Panc1 (cell line): ENCODE measurements around the gene ARGLU1. TPM values are rescaled to one million over a fixed set of nuclear protein-coding genes. Genes with fewer than 3 reads are reported as not detected.

Source experiments
- ATAC-seq: fragments of 200-7000 bp; cut with Tn5 transposase; 2 replicates; pipeline ENCODE4 v1.9.1; 2020; ENCODE audit warnings: mild to moderate bottlenecking, moderate library complexity
- BruUV-seq: library from RNA; stranded (reverse); fragments of 400-500 nt; replicated peaks from 2 replicates; lab custom pipeline; 2021; lab: Mats Ljungman, UMichigan
- CTCF ChIA-PET: fragments of 300-600 bp; sonication (Branson Sonifier 250); formaldehyde crosslinking; loops from one replicate; lab custom pipeline; 2022; ENCODE audit warnings: antibody characterized with exemption; lab: Charles Lee
- POLR2A ChIA-PET: fragments of 300-600 bp; sonication (Branson Sonifier 250); formaldehyde crosslinking; loops from one replicate; lab custom pipeline; 2022; ENCODE audit warnings: antibody characterized with exemption; lab: Charles Lee
- DNase-seq: peaks from one replicate; pipeline ENCODE4 v3.0.0-alpha.2; 2010; ENCODE audit warnings: low read depth, low spot score
- H3K27ac ChIP-seq: 2 replicates; pipeline ENCODE4 v1.5.1; 2011; ENCODE audit warnings: mild to moderate bottlenecking, low read length, inconsistent platforms
- H3K27me3 ChIP-seq: fragments of 200-500 bp; sonication (Bioruptor generic); 2 replicates; pipeline ENCODE4 v1.6.0; 2014; ENCODE audit warnings: low read length, inconsistent platforms; ENCODE audit not compliant: control insufficient read depth, insufficient read depth
- H3K36me3 ChIP-seq: fragments of 200-500 bp; sonication (Bioruptor generic); 2 replicates; pipeline ENCODE4 v1.5.1; 2014; ENCODE audit warnings: inconsistent platforms, mild to moderate bottlenecking, low read length, moderate library complexity; ENCODE audit not compliant: control insufficient read depth, insufficient read depth
- H3K4me1 ChIP-seq: 2 replicates; pipeline ENCODE4 v1.5.1; 2011; ENCODE audit warnings: inconsistent platforms, mild to moderate bottlenecking, low read length, moderate library complexity; ENCODE audit not compliant: control insufficient read depth, insufficient read depth
- H3K4me3 ChIP-seq, 2 experiments: 2 replicates each; pipeline ENCODE4 v1.5.1; 2011 to 2012; ENCODE audit warnings: low read depth in 2 of 2, low read length in 2 of 2, mild to moderate bottlenecking in 2 of 2, inconsistent platforms in 1 of 2, moderate library complexity in 1 of 2
- H3K9me3 ChIP-seq: fragments of 200-500 bp; sonication (Bioruptor generic); 2 replicates; pipeline ENCODE4 v1.5.1; 2014; ENCODE audit warnings: low read depth, mild to moderate bottlenecking, inconsistent platforms, low read length, moderate library complexity; ENCODE audit not compliant: control insufficient read depth, insufficient read depth
- POLR2AphosphoS5 ChIP-seq: IDR thresholded peaks from 2 replicates; pipeline ENCODE4 v1.6.1; 2012; ENCODE audit warnings: mild to moderate bottlenecking, low read depth, low read length, moderate library complexity
- SIN3A ChIP-seq: IDR thresholded peaks from 2 replicates; pipeline ENCODE4 v1.6.1; 2012; ENCODE audit warnings: low read depth, mild to moderate bottlenecking, low read length, moderate library complexity, borderline replicate concordance; ENCODE audit not compliant: insufficient read depth
- TCF7L2 ChIP-seq: IDR thresholded peaks from 2 replicates; pipeline ENCODE4 v1.6.1; 2011; ENCODE audit warnings: mild to moderate bottlenecking, low read depth, low read length, inconsistent platforms
- in situ Hi-C: cut with HindIII; loops from 2 replicates; pipeline ENCODE4 v1.10.0; 2016; ENCODE audit warnings: low sequenced_read_pairs, low pct_unique_long_range_greater_than_20kb
- intact Hi-C: fragments of 100-400 bp; cut with micrococcal nuclease; formaldehyde crosslinking; loops from one replicate; pipeline ENCODE4 v1.10.0; 2022; ENCODE audit not compliant: unreplicated experiment
- total RNA-seq: library from RNA; stranded (reverse); gene quantifications from one replicate; pipeline ENCODE4 v1.2.1, GENCODE V29; 2021; ENCODE audit not compliant: unreplicated experiment
- TF ChIP-seq, protein P1 (sequence below): fragments of 450-650 bp; IDR thresholded peaks from 2 replicates; pipeline ENCODE4 v1.5.1; 2017; ENCODE audit warnings: mild to moderate bottlenecking
- TF ChIP-seq, protein P2 (sequence below), 2 experiments: IDR thresholded peaks; 2 replicates each; pipeline ENCODE4 v1.6.1; 2011 to 2012; ENCODE audit warnings: low read depth in 2 of 2, control low read depth in 1 of 2, low read length in 1 of 2, mild to moderate bottlenecking in 1 of 2, moderate library complexity in 1 of 2; ENCODE audit not compliant: insufficient read depth in 1 of 2

Gene ARGLU1
- total RNA-seq, 1 experiment from 2014 or later, result 38.5 TPM

DNA sequence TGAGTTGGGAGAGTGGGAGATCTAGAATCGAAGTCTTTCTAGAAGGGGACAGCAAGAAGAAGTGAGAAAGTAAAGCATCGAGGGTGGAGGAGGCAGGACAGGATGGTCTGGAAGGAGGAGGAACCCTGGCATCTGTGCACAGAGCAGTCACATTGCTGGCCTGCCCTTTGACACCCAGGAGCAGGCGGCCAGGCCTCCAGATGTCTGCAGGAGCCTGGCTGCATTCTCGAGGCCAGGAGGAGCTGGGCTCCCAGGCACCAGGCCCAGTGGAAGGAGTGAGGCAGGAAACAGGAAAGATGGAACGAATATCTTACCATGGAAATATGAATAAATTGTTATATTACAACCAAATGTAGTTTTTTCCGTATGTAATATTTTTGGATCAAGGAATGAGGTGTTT lies 27.7 kb upstream of the ARGLU1 start:
- Histone ChIP-seq H3K27ac (no peak overlapping the region), H3K9me3 (no peaks in the 10 kb centered on the region), H3K4me3 (no peak overlapping the region), H3K4me1 (no peaks in the 10 kb centered on the region), H3K36me3 (no peaks in the 10 kb centered on the region), H3K27me3 (no peaks in the 10 kb centered on the region)
- BruUV-seq, result no TSS peak
- ChIA-PET CTCF (no interaction called here), POLR2A (no interaction called here)
- TF ChIP-seq, protein P1, sequence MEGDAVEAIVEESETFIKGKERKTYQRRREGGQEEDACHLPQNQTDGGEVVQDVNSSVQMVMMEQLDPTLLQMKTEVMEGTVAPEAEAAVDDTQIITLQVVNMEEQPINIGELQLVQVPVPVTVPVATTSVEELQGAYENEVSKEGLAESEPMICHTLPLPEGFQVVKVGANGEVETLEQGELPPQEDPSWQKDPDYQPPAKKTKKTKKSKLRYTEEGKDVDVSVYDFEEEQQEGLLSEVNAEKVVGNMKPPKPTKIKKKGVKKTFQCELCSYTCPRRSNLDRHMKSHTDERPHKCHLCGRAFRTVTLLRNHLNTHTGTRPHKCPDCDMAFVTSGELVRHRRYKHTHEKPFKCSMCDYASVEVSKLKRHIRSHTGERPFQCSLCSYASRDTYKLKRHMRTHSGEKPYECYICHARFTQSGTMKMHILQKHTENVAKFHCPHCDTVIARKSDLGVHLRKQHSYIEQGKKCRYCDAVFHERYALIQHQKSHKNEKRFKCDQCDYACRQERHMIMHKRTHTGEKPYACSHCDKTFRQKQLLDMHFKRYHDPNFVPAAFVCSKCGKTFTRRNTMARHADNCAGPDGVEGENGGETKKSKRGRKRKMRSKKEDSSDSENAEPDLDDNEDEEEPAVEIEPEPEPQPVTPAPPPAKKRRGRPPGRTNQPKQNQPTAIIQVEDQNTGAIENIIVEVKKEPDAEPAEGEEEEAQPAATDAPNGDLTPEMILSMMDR, result no peak
- TF ChIP-seq TCF7L2 (no peak), POLR2AphosphoS5 (no peak), SIN3A (no peak)
- TF ChIP-seq, protein P2, sequence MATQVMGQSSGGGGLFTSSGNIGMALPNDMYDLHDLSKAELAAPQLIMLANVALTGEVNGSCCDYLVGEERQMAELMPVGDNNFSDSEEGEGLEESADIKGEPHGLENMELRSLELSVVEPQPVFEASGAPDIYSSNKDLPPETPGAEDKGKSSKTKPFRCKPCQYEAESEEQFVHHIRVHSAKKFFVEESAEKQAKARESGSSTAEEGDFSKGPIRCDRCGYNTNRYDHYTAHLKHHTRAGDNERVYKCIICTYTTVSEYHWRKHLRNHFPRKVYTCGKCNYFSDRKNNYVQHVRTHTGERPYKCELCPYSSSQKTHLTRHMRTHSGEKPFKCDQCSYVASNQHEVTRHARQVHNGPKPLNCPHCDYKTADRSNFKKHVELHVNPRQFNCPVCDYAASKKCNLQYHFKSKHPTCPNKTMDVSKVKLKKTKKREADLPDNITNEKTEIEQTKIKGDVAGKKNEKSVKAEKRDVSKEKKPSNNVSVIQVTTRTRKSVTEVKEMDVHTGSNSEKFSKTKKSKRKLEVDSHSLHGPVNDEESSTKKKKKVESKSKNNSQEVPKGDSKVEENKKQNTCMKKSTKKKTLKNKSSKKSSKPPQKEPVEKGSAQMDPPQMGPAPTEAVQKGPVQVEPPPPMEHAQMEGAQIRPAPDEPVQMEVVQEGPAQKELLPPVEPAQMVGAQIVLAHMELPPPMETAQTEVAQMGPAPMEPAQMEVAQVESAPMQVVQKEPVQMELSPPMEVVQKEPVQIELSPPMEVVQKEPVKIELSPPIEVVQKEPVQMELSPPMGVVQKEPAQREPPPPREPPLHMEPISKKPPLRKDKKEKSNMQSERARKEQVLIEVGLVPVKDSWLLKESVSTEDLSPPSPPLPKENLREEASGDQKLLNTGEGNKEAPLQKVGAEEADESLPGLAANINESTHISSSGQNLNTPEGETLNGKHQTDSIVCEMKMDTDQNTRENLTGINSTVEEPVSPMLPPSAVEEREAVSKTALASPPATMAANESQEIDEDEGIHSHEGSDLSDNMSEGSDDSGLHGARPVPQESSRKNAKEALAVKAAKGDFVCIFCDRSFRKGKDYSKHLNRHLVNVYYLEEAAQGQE (IDR thresholded peaks at IDR 0.05; ENCODE audit: insufficient read depth in 1 of 2, low read depth in 2 of 2, low read length in 1 of 2), result no peak
- intact Hi-C loops (no loop called here), in situ Hi-C loops (no loop called here)
- DNase-seq (no peak), ATAC-seq (no peak)

DNA sequence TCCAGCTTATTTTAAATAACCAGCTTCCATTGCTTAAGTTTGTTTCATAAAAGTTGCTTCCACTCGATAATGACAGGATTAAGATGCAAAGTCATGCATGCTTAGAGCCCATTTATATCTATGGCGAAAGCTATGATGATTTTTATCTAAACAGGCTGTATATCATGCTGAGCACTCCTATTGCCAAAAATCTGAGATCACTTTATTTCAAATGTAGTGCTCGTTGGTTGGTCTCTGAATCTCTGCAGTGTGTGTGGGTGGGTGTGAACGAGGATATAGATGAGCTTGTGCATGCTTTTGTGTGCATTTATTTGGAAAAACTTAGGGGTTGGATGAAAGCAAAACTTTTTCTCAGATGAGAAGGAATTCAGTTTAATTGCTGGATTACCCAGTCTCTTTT lies 27.0 kb upstream of the ARGLU1 start:
- ChIA-PET POLR2A (no interaction called here), CTCF (no interaction called here)
- no TSS peak for BruUV-seq
- ATAC-seq (no peak), DNase-seq (no peak)
- TF ChIP-seq, protein P2 (IDR thresholded peaks at IDR 0.05; ENCODE audit: insufficient read depth in 1 of 2, low read depth in 2 of 2, low read length in 1 of 2), result no peak
- TF ChIP-seq TCF7L2 (no peak), POLR2AphosphoS5 (no peak), SIN3A (no peak)
- TF ChIP-seq, protein P1, result no peak
- intact Hi-C loops, result no loop called here
- Histone ChIP-seq H3K27ac (no peak overlapping the region), H3K4me3 (no peak overlapping the region), H3K36me3 (no peaks in the 10 kb centered on the region), H3K4me1 (no peaks in the 10 kb centered on the region), H3K27me3 (no peaks in the 10 kb centered on the region), H3K9me3 (no peaks in the 10 kb centered on the region)
- in situ Hi-C loops, result no loop called here
